ENCODE data around the gene STAM2.

Gene STAM2

GRCh38 chr2:152083202-152083875 lies 92.2 kb downstream of the STAM2 start:
- H3K4me3 ChIP-seq (ENCODE audit: low read depth, low read length): no peak overlapping the region
- in situ Hi-C loops (cut with HindIII; ENCODE audit: low sequenced_read_pairs): no loop called here
- no peak for DNase-seq (ENCODE audit: low read depth, low spot score)
- no peak for TF ChIP-seq CTCF (IDR thresholded peaks at IDR 0.05; ENCODE audit: low read depth, low read length)

GRCh38 chr2:152078662-152079061 lies 96.9 kb downstream of the STAM2 start:
- H3K4me3 ChIP-seq (ENCODE audit: low read depth, low read length): no peak overlapping the region
- DNase-seq (ENCODE audit: low read depth, low spot score): no peak
- in situ Hi-C loops (cut with HindIII; ENCODE audit: low sequenced_read_pairs): no loop called here
- no peak for TF ChIP-seq CTCF (IDR thresholded peaks at IDR 0.05; ENCODE audit: low read depth, low read length)

GRCh38 chr2:152078023-152078422 lies 97.5 kb downstream of the STAM2 start:
- H3K4me3 ChIP-seq (ENCODE audit: low read depth, low read length): no peak overlapping the region
- no peak for DNase-seq (ENCODE audit: low read depth, low spot score)
- no peak for TF ChIP-seq CTCF (IDR thresholded peaks at IDR 0.05; ENCODE audit: low read depth, low read length)
- in situ Hi-C loops (cut with HindIII; ENCODE audit: low sequenced_read_pairs): no loop called here

GRCh38 chr2:152075461-152076050 lies 100.0 kb downstream of the STAM2 start:
- no peak overlapping the region for H3K4me3 ChIP-seq (ENCODE audit: low read depth, low read length)
- no peak for DNase-seq (ENCODE audit: low read depth, low spot score)
- no peak for TF ChIP-seq CTCF (IDR thresholded peaks at IDR 0.05; ENCODE audit: low read depth, low read length)
- in situ Hi-C loops (cut with HindIII; ENCODE audit: low sequenced_read_pairs): no loop called here

- no peak for DNase-seq (ENCODE audit: low read depth, low spot score)
- no peak for TF ChIP-seq CTCF (IDR thresholded peaks at IDR 0.05; ENCODE audit: low read depth, low read length)
- in situ Hi-C loops (cut with HindIII; ENCODE audit: low sequenced_read_pairs): no loop called here
Observed at GRCh38 chr2:152072011-152072410, 103.6 kb downstream of the STAM2 start.

GRCh38 chr2:152071518-152071917 lies 104.0 kb downstream of the STAM2 start:
- H3K4me3 ChIP-seq (ENCODE audit: low read depth, low read length): no peak overlapping the region
- in situ Hi-C loops (cut with HindIII; ENCODE audit: low sequenced_read_pairs): no loop called here
- no peak for TF ChIP-seq CTCF (IDR thresholded peaks at IDR 0.05; ENCODE audit: low read depth, low read length)
- no peak for DNase-seq (ENCODE audit: low read depth, low spot score)

More at GRCh38 chr2:152072011-152072410, 103.6 kb downstream of the STAM2 start:
- no peak overlapping the region for H3K4me3 ChIP-seq (ENCODE audit: low read depth, low read length)

Measured in astrocyte of the spinal cord (primary cell).